Activated naive CD8-positive, alpha-beta T cell treated with anti-CD3 and anti-CD28 coated beads, Interleukin-2, amount 50 U/mL, for 24 hours (primary cell): ENCODE results near the gene THOC6.

Source experiments
- ATAC-seq: fragments of 150-1000 bp; cut with Tn5 transposase; one replicate; pipeline ENCODE4 v1.10.0; 2021
- DNase-seq: peaks from one replicate; pipeline ENCODE4 v3.0.0; 2021
- H3K27ac Mint-ChIP-seq: one replicate; pipeline ENCODE4 v1.8.0; 2021; ENCODE audit warnings: mild to moderate bottlenecking, mixed read lengths
- H3K27me3 Mint-ChIP-seq: one replicate; pipeline ENCODE4 v1.8.0; 2021; ENCODE audit warnings: mixed read lengths
- H3K36me3 Mint-ChIP-seq: one replicate; pipeline ENCODE4 v1.8.0; 2021; ENCODE audit warnings: low read depth, mixed read lengths
- H3K4me1 Mint-ChIP-seq: one replicate; pipeline ENCODE4 v1.8.0; 2021; ENCODE audit warnings: mixed read lengths
- H3K4me3 Mint-ChIP-seq: one replicate; pipeline ENCODE4 v1.8.0; 2021; ENCODE audit warnings: mild to moderate bottlenecking, moderate library complexity, mixed read lengths
- H3K9me3 Mint-ChIP-seq: one replicate; pipeline ENCODE4 v1.8.0; 2021; ENCODE audit warnings: mixed read lengths

THOC6 gene

GRCh38 chr16:3004781-3005284, 19.0 kb upstream of the THOC6 start:
- Mint-ChIP-seq H3K27me3 (peaks cover 13% of the 10 kb centered on the region), H3K4me1 (peaks cover 26% of the 10 kb centered on the region), H3K27ac (no peak overlapping the region), H3K36me3 (no peaks in the 10 kb centered on the region), H3K9me3 (no peaks in the 10 kb centered on the region), H3K4me3 (peak overlapping the region; percentile 45)
- ATAC-seq (no peak), DNase-seq (no peak)

DNA sequence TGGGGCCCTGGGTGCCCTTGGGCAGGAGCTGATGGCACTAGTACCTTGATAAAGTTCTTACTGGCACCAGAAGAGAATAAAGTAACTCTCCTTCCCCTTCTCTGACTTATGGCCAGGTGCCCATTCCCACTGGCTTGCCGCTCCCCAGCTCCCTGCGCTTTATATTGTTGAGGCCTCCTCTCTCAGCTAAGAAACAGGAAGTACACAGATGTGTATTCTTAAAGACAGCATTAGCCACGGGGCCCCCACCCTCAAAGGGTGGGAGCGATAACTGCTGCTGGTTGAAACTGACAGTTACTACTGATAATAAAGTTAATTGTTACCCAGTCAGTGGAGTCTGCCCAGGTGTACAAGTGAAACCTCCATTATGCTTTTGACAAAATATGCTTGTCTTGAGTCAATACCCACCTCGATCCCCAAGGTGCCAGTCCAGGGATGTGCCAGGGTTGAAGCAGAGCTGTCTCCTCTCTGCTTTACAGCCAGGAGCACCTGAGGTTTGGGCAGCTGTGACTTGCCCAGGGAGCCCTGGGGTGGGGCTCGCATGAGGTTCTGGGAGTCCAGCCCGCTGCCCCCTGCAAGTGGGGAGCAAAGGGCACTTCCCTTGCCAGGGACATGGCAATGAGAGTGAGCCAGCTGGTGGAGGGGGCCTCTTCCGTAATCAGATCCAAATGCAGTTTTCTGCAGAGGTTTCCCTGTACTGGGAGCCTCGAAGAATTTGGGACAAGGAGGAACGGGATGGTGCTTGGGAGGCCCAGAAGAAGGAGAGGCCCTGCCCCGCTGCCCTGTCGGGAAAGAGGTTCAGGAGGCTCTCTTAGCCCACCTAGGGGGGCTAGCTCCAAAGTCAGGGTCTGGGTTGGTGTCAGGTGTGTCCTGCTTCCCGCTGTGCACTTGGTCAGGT, 16.5 kb upstream of the THOC6 start:
- Mint-ChIP-seq H3K27me3 (peaks cover 13% of the 10 kb centered on the region), H3K4me1 (peaks cover 26% of the 10 kb centered on the region), H3K4me3 (no peak overlapping the region), H3K36me3 (no peaks in the 10 kb centered on the region), H3K9me3 (no peaks in the 10 kb centered on the region), H3K27ac (no peak overlapping the region)
- no peak for ATAC-seq
- no peak for DNase-seq

- Mint-ChIP-seq H3K9me3 (no peaks in the 10 kb centered on the region), H3K27me3 (peaks cover 19% of the 10 kb centered on the region), H3K4me3 (peak overlapping the region; percentile 24), H3K27ac (no peak overlapping the region), H3K4me1 (peaks cover 26% of the 10 kb centered on the region), H3K36me3 (no peaks in the 10 kb centered on the region)
- DNase-seq (no peak), ATAC-seq (no peak)
Measured at GRCh38 chr16:3007957-3008689, 15.7 kb upstream of the THOC6 start.

- no peak overlapping the region for H3K27ac Mint-ChIP-seq
- H3K27me3 Mint-ChIP-seq: peaks cover 19% of the 10 kb centered on the region
- H3K4me1 Mint-ChIP-seq: peaks cover 26% of the 10 kb centered on the region
- ATAC-seq (no peak), DNase-seq (no peak)
- H3K9me3 Mint-ChIP-seq: no peaks in the 10 kb centered on the region
- H3K36me3 Mint-ChIP-seq: no peaks in the 10 kb centered on the region
- H3K4me3 Mint-ChIP-seq: no peak overlapping the region
Measured at GRCh38 chr16:3008690-3009037, 15.2 kb upstream of the THOC6 start.

DNA sequence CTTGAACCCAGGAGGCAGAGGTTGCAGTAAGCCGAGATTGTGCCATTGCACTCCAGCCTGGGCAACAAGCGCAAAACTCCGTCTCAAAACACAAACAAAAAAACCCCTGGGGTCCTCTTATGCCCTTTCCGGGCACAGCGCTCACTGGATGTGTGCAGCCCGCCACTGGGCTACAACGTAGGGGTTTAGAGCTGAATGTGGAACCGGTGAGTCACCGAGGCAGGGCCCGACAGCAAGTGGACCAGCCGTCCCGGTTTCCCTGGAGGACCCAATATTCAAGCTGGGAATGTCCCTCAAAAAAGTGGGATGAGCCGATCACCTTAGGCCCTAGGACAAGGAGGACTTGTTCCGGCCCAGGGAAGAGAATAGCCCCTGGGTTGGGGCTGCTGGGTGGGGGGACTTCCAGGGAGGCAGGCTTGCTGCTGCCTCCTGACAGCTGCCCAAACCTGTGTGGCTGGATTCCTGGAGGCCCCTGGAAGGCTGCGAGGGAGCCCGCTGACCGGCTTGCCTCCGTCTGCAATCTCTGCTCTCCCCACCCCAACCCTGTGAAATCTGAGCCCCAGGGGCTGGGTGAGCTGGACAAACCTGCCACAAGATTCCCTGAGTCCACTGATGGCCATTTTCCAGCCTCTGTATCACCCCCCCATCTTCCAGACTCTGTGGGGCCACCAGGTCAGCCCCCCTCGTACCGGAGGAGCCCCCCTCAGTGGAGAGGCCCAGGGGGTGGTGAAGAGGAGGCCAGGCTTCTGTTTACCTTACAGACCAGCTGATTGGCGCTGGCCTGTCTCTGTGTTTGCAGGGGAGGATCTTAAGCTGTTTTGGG, 14.1 kb upstream of the THOC6 start:
- no peak for ATAC-seq
- H3K9me3 Mint-ChIP-seq: no peaks in the 10 kb centered on the region
- H3K27me3 Mint-ChIP-seq: peaks cover 24% of the 10 kb centered on the region
- no peak for DNase-seq
- peaks cover 23% of the 10 kb centered on the region for H3K4me1 Mint-ChIP-seq
- no peak overlapping the region for H3K27ac Mint-ChIP-seq
- H3K4me3 Mint-ChIP-seq: no peak overlapping the region
- H3K36me3 Mint-ChIP-seq: no peaks in the 10 kb centered on the region

DNA sequence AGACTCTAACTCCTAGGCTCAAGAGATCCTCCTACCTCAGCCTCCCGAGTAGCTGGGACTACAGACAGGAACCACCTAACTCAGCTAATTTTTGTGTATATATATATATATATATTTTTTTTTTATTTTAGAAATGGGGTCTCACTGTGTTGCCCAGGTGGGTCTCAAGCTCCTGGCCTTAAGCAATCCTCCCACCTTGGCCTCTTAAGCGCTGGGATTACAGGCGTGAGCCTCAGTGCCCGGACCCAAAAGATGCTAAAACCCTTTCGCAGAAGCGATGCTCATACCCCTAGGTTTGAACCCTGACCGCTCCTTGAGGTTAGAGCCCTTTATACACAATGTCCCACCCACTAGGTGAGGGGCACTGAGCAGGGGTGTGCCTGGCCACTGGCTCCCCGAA, 13.3 kb upstream of the THOC6 start:
- peaks cover 21% of the 10 kb centered on the region for H3K27me3 Mint-ChIP-seq
- no peaks in the 10 kb centered on the region for H3K36me3 Mint-ChIP-seq
- no peak for ATAC-seq
- no peak for DNase-seq
- H3K9me3 Mint-ChIP-seq: no peaks in the 10 kb centered on the region
- H3K4me3 Mint-ChIP-seq: no peak overlapping the region
- no peak overlapping the region for H3K27ac Mint-ChIP-seq
- peaks cover 21% of the 10 kb centered on the region for H3K4me1 Mint-ChIP-seq

DNA sequence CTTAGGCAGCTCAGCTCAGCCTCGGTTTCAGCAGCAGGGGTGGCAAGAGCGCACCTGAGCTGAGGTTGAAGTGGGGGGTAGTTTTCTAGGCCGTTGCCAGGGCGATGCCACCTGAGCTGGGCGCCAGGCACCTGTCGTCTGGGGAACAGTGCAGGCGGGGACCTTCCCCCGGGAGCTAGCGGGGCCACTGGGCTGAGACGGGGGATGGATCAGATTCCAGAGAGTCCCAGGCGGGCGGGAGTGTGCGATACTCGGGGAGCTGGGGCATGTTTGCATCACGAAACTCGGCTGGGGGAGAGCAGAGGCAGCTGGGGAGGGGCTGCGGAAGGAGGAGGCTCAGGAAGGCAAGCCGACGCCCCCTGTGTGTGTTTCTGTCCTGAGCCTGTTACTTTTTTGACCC, 11.6 kb upstream of the THOC6 start:
- H3K27ac Mint-ChIP-seq: no peak overlapping the region
- DNase-seq: no peak
- peaks cover 14% of the 10 kb centered on the region for H3K27me3 Mint-ChIP-seq
- no peaks in the 10 kb centered on the region for H3K9me3 Mint-ChIP-seq
- H3K4me3 Mint-ChIP-seq: no peak overlapping the region
- H3K36me3 Mint-ChIP-seq: no peaks in the 10 kb centered on the region
- no peak for ATAC-seq
- peaks cover 18% of the 10 kb centered on the region for H3K4me1 Mint-ChIP-seq

DNA sequence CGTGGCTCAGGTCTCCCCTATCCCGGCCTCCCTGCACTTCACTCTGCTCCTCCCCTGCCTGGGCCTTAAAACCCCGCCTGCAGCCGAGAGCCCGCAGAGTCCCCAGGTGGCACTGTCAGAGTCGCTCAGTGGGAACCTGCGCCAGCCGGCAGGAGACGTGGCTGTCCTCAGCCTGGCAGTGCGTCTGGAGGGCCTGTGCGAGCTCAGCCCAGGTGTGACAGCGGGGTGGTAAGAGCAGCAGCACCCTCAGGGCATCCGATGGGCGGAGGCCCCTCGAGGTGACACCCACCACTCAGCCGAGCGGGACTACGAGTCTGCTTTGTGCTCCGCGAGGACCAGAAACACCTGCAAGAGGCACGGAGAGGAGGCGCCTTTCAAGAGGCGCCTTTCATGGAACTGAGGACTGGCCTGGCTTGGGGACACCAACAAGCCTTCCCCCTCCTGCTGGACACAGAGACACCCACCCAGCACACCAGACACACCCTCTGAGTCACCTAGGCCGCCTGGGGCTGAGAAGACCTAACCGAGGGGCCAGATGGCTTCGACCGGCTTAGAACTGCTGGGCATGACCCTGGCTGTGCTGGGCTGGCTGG, 10.9 kb upstream of the THOC6 start, which contains the start of gene CLDN9:
CLDN9 (plus strand) TSS at position 96 of the 593 bp plus-strand sequence; CDS start at position 536, 440 bp downstream.
- no peak within 1 kb of the TSS for H3K27ac Mint-ChIP-seq
- H3K4me3 Mint-ChIP-seq: no peak within 1 kb of the TSS
- H3K36me3 Mint-ChIP-seq: no peaks in the 10 kb centered on the region
- no peaks in the 10 kb centered on the region for H3K9me3 Mint-ChIP-seq
- peaks cover 12% of the 10 kb centered on the region for H3K4me1 Mint-ChIP-seq
- DNase-seq (no peak), ATAC-seq (no peak)
- peaks cover 14% of the 10 kb centered on the region for H3K27me3 Mint-ChIP-seq

DNA sequence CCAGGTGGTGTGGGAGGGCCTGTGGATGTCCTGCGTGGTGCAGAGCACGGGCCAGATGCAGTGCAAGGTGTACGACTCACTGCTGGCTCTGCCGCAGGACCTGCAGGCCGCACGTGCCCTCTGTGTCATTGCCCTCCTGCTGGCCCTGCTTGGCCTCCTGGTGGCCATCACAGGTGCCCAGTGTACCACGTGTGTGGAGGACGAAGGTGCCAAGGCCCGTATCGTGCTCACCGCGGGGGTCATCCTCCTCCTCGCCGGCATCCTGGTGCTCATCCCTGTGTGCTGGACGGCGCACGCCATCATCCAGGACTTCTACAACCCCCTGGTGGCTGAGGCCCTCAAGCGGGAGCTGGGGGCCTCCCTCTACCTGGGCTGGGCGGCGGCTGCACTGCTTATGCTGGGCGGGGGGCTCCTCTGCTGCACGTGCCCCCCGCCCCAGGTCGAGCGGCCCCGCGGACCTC, 10.3 kb upstream of the THOC6 start:
- Mint-ChIP-seq H3K9me3 (no peaks in the 10 kb centered on the region), H3K4me1 (peaks cover 12% of the 10 kb centered on the region), H3K36me3 (no peaks in the 10 kb centered on the region), H3K27ac (no peak overlapping the region), H3K27me3 (peaks cover 19% of the 10 kb centered on the region), H3K4me3 (no peak overlapping the region)
- ATAC-seq (no peak), DNase-seq (no peak)

- no peaks in the 10 kb centered on the region for H3K36me3 Mint-ChIP-seq
Measured at GRCh38 chr16:3013998-3014690, 9.7 kb upstream of the THOC6 start.

DNA sequence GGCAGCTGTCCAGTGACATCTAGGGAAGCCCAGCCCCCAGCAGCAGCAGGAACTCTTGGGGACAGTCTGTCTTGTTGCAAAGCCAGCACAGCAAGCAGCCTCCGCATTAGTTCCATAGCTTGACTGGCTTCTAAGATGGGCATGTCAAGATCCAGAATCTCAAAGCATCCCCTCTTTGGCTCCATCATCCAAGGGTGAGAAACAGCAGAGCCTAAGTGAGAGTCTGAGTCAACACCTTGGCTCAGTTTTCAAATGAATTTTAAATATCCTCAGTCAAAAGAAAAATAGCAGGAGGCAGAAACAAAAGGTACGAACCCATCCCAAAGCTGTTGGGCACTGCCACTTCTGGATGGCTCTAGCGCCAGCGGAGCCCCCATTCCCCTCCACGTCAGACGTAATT, 8.9 kb upstream of the THOC6 start:
- Mint-ChIP-seq H3K4me3 (no peak overlapping the region), H3K9me3 (no peaks in the 10 kb centered on the region), H3K27ac (no peak overlapping the region), H3K4me1 (peaks cover 14% of the 10 kb centered on the region), H3K27me3 (peaks cover 22% of the 10 kb centered on the region), H3K36me3 (no peaks in the 10 kb centered on the region)
- DNase-seq: no peak
- no peak for ATAC-seq

More at GRCh38 chr16:3013998-3014690, 9.7 kb upstream of the THOC6 start:
- H3K27ac Mint-ChIP-seq: no peak overlapping the region
- no peak overlapping the region for H3K4me3 Mint-ChIP-seq
- DNase-seq: no peak
- peaks cover 8% of the 10 kb centered on the region for H3K4me1 Mint-ChIP-seq
- no peaks in the 10 kb centered on the region for H3K9me3 Mint-ChIP-seq
- peaks cover 21% of the 10 kb centered on the region for H3K27me3 Mint-ChIP-seq
- ATAC-seq: no peak

- ATAC-seq (no peak), DNase-seq (no peak)
- Mint-ChIP-seq H3K36me3 (no peaks in the 10 kb centered on the region), H3K27ac (no peak overlapping the region), H3K4me3 (no peak overlapping the region), H3K4me1 (peaks cover 21% of the 10 kb centered on the region), H3K27me3 (peaks cover 23% of the 10 kb centered on the region), H3K9me3 (no peaks in the 10 kb centered on the region)
Measured at GRCh38 chr16:3015865-3016521, 7.8 kb upstream of the THOC6 start.

DNA sequence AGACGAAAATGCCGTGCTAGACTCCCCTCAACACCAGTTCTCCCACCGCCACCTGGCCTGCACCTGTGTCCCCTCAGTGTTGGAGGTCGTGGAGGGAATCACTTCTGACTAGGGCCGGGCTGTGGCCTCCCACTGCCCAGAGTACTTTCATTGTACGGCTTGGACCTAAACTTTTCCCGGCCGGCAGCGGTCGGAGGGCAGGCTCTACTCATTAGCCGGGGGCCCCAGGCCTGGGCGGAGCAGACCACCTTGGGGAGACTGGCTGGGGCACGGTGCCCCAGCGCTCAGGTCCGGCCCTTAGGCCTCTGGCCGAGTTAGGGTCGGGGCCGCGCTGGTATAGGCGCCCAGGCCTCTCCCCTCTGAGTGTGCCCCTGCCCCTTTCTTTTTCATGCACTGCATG, 6.5 kb upstream of the THOC6 start:
- Mint-ChIP-seq H3K36me3 (no peaks in the 10 kb centered on the region), H3K27me3 (peaks cover 23% of the 10 kb centered on the region), H3K4me1 (peaks cover 33% of the 10 kb centered on the region), H3K27ac (no peak overlapping the region), H3K4me3 (no peak overlapping the region), H3K9me3 (no peaks in the 10 kb centered on the region)
- ATAC-seq: no peak
- no peak for DNase-seq
